Urinary bladder (tissue), 4 donors: ENCODE data around the gene ROM1. TPM values are rescaled to one million over a fixed set of nuclear protein-coding genes. Genes with fewer than 3 reads are reported as not detected.
"Not testable (repeated sequence)": the region's sequence is repeated elsewhere in the genome, so short reads cannot be mapped to it uniquely, and the experiment has no call there.

ENCODE experiments used
- DNase-seq: peaks from one replicate; pipeline ENCODE4 v3.0.0-alpha.2; 2015; ENCODE audit errors: extremely low spot score
- H3K27ac ChIP-seq: one replicate; pipeline ENCODE4 v1.5.1; 2013; ENCODE audit warnings: low read depth, mild to moderate bottlenecking, moderate library complexity
- H3K36me3 ChIP-seq: one replicate; pipeline ENCODE4 v1.6.1; 2013; ENCODE audit warnings: mild to moderate bottlenecking, moderate library complexity; ENCODE audit not compliant: insufficient read depth
- H3K4me1 ChIP-seq: one replicate; pipeline ENCODE4 v1.6.1; 2013; ENCODE audit warnings: mild to moderate bottlenecking, moderate library complexity; ENCODE audit not compliant: insufficient read depth
- H3K4me3 ChIP-seq: one replicate; pipeline ENCODE4 v1.5.1; 2013; ENCODE audit warnings: low read depth, low read length
- WGBS: extraction: QIAGEN DNeasy Blood & Tissue Kit; methylation state at CpG from one replicate; pipeline ENCODE4 v1.1.7; 2013; 5-methylcytosine and 5-hydroxymethylcytosine counted together
- polyA plus RNA-seq: library from polyadenylated mRNA; stranded (reverse); fragments of 200-250 nt; gene quantifications from one replicate; pipeline ENCODE4 v1.2.3, GENCODE V29; 2013
- total RNA-seq: library from RNA; depleted of rRNA; stranded (reverse); fragments of >200 nt; gene quantifications from one replicate; pipeline ENCODE4 v1.2.3, GENCODE V29; 2014
- donor health status: healthy with polysubstance abuse.
- donor health status: healthy.

Gene ROM1
- total and polyA plus RNA-seq, 2 donors = 1.3 to 18.9 TPM

- 93% methylated on average over 12 of the region's 12 CpGs for whole genome bisulfite sequencing
- H3K27ac ChIP-seq = no peak overlapping the region
- no peak for DNase-seq
- H3K4me3 ChIP-seq = no peak overlapping the region
- no peaks in the 10 kb centered on the region for H3K4me1 ChIP-seq
- peaks cover 2% of the 10 kb centered on the region for H3K36me3 ChIP-seq
Observed at GRCh38 chr11:62608776-62609175, 4.3 kb upstream of the ROM1 start.

GRCh38 chr11:62610403-62610802 is 2.7 kb upstream of the ROM1 start:
- H3K4me1 ChIP-seq = no peaks in the 10 kb centered on the region
- WGBS = 92% methylated on average over 6 of the region's 6 CpGs
- H3K36me3 ChIP-seq = no peaks in the 10 kb centered on the region
- DNase-seq = no peak
- H3K4me3 ChIP-seq = no peak overlapping the region
- no peak overlapping the region for H3K27ac ChIP-seq

GRCh38 chr11:62610814-62611704 is 2.0 kb upstream of the ROM1 start:
- DNase-seq = no peak
- WGBS = 69% methylated on average over 28 of the region's 28 CpGs
- no peaks in the 10 kb centered on the region for H3K4me1 ChIP-seq
- no peak overlapping the region for H3K27ac ChIP-seq
- H3K36me3 ChIP-seq = no peaks in the 10 kb centered on the region
- peak overlapping the region; percentile 69 for H3K4me3 ChIP-seq

DNA sequence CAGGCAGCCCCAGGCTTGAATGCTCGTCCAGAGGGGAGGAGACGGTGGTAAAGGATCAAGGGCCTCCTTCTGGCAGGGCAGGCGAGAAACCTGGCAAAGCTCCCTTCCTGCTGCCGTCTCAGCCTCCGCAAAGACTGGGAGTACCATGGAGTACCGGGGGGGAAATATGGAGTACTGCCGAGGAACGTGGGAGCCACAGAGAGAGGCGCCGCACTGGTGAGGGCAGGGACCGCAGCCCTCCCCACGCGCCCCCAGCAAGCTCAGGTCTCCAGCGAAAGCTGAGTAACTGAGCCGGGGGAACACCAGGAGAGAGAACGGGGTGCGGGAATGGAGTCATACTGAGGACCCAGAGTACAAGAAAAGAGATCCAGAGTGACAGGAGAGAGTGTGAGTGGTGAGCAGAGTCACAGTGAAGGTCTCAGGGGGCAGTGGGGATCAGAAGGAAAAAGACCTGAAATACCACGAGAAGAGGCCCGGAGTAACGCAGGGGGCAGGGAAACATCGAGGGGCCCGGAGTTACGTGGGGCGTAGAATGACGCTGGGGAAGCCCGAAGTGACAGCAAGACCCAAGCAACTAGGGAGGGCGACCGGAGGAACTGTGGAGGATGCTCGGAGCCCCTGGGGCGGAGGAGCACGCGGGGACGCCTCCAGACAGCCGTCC is 1.2 kb upstream of the ROM1 start:
- H3K27ac ChIP-seq = peak overlapping the region; percentile 91
- H3K36me3 ChIP-seq = no peaks in the 10 kb centered on the region
- no peak for DNase-seq
- H3K4me3 ChIP-seq = peak overlapping the region; percentile 69
- WGBS = under 1% methylated on average over 34 of the region's 34 CpGs
- no peaks in the 10 kb centered on the region for H3K4me1 ChIP-seq

GRCh38 chr11:62613291-62613778 is 278 bp downstream of the ROM1 start:
- 54% methylated on average over 15 of the region's 15 CpGs for WGBS
- no peaks in the 10 kb centered on the region for H3K4me1 ChIP-seq
- no peaks in the 10 kb centered on the region for H3K36me3 ChIP-seq
- peak overlapping the region; percentile 91 for H3K27ac ChIP-seq
- H3K4me3 ChIP-seq = no peak overlapping the region
- DNase-seq = no peak

DNA sequence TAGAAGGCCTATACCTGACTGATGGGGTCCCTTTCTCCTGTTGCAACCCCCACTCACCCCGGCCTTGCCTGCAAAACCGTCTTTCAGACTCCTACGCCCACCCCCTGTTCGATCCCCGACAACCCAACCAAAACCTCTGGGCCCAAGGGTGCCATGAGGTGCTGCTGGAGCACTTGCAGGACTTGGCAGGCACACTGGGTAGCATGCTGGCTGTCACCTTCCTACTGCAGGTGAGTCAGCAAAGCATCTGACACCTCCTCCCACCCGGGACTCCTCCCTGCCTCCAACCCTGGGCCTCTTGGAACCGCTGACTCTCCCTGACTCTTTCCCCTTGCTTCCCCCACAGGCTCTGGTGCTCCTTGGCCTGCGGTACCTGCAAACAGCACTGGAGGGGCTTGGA is 1.2 kb downstream of the ROM1 start:
- Histone ChIP-seq H3K4me1 (no peaks in the 10 kb centered on the region), H3K36me3 (no peaks in the 10 kb centered on the region), H3K4me3 (no peak overlapping the region), H3K27ac (no peak overlapping the region)
- DNase-seq = no peak
- 72% methylated on average over 8 of the region's 8 CpGs for WGBS

GRCh38 chr11:62615521-62615920 is 2.5 kb downstream of the ROM1 start:
- Histone ChIP-seq H3K4me3 (no peak overlapping the region), H3K4me1 (no peaks in the 10 kb centered on the region), H3K27ac (no peak overlapping the region), H3K36me3 (no peaks in the 10 kb centered on the region)
- DNase-seq = no peak
- WGBS = 89% methylated on average over 7 of the region's 7 CpGs

DNA sequence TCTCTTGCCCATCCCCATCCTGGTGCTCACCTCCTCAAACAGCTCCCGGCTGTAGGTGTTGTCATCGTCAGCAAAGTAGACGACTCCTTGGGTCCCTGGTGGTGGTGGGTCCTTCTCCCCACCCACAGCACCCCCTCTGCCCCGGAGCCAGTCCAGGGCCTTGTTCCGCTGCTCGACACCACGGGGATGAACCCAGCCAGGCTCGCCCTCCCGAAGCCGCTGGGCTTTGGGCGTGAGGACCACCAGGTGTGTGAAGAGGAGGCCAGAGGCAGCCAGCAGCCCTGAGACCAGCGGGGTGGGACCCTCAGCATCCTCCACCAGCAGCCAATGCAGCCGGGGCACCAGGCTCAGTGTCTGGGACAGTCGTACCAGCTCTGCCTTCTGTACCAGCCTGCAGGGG is 3.9 kb downstream of the ROM1 start:
- WGBS = 92% methylated on average over 14 of the region's 14 CpGs
- not testable (repeated sequence) for H3K4me1 ChIP-seq, H3K4me3 ChIP-seq, H3K27ac ChIP-seq, H3K36me3 ChIP-seq, DNase-seq

DNA sequence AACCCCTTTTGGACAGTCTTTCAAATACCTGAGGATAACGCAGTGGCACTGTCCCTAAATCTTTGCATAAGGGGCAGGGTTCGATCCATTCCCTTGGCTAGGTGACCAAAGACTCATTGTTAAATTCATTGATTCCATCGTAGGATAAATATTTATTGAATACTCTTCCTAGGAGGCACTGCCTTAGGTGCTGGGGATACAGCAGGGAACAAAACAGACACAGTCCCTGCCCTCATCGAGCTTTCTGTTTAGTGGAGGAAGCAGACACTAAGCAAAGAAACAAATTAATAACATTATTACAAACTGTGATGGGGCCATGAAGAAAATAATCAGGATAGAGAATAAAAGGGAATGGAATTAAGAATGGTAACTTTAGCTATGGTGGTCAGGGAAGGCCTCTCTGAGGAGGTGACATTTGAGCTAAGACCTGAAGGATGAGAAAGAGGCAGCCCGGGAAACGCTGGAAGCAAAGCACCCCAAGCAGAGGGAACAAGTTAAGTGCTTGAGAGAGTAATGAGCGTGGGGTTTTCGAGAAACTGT is 8.0 kb downstream of the ROM1 start:
- 27% methylated on average over 8 of the region's 8 CpGs for WGBS
- peak overlapping the region; percentile 60 for H3K4me3 ChIP-seq
- no peak for DNase-seq
- peak overlapping the region; percentile 81 for H3K27ac ChIP-seq
- no peaks in the 10 kb centered on the region for H3K4me1 ChIP-seq
- H3K36me3 ChIP-seq = peaks cover under 1% of the 10 kb centered on the region

GRCh38 chr11:62621567-62622470 is 8.8 kb downstream of the ROM1 start, which contains the start of gene B3GAT3:
Gene B3GAT3 (minus strand): TSS chr11:62621986. CDS start chr11:62621947, 39 bp downstream.
- DNase-seq = peak; percentile 92
- Histone ChIP-seq H3K27ac (peak within 1 kb of the TSS; percentile 81), H3K4me3 (peak within 1 kb of the TSS; percentile 60), H3K36me3 (peaks cover 4% of the 10 kb centered on the region), H3K4me1 (no peaks in the 10 kb centered on the region)
- 1% methylated on average over 77 of the region's 77 CpGs for WGBS

GRCh38 chr11:62622476-62623089 is 9.5 kb downstream of the ROM1 start:
- Histone ChIP-seq H3K4me1 (no peaks in the 10 kb centered on the region), H3K4me3 (no peak overlapping the region), H3K27ac (peak overlapping the region; percentile 41), H3K36me3 (peaks cover 4% of the 10 kb centered on the region)
- 84% methylated on average over 7 of the region's 7 CpGs for WGBS
- no peak for DNase-seq

DNA sequence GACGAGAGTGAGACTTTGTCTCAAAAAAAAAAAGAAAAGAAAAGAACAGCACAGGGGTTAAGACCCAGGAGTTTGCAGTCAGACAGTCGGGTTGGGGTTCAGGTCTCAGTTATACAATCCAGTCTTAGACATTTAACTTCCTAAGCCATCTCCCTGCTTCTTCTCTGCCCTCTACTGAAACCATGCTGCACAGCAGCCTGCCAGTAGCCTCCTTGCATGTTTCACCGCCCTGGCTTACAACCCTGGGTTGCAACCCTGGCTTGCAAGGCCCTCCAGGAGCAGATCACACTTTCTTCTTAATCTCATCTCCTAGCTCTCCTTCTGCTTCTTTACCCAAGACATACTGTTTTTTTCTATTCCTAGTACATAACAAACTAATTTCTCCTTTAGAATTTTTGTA is 14.7 kb downstream of the ROM1 start:
- Histone ChIP-seq H3K4me3 (no peak overlapping the region), H3K4me1 (no peaks in the 10 kb centered on the region), H3K36me3 (peaks cover 17% of the 10 kb centered on the region), H3K27ac (no peak overlapping the region)
- WGBS = 83% methylated on average over 3 of the region's 3 CpGs
- no peak for DNase-seq

- DNase-seq = no peak
- Histone ChIP-seq H3K4me1 (no peaks in the 10 kb centered on the region), H3K36me3 (peaks cover 22% of the 10 kb centered on the region), H3K27ac (no peak overlapping the region), H3K4me3 (no peak overlapping the region)
- 80% methylated on average over 6 of the region's 6 CpGs for whole genome bisulfite sequencing
Observed at GRCh38 chr11:62632492-62632891, 19.4 kb downstream of the ROM1 start.
